D341Med (cell line): ENCODE measurements around the gene MXD4.
"Not testable (repeated sequence)": the region's sequence is repeated elsewhere in the genome, so short reads cannot be mapped to it uniquely, and the experiment has no call there.

Source experiments
- DNase-seq: peaks from one replicate; pipeline ENCODE4 v3.0.0; 2012; ENCODE audit warnings: low spot score

Gene MXD4

DNA sequence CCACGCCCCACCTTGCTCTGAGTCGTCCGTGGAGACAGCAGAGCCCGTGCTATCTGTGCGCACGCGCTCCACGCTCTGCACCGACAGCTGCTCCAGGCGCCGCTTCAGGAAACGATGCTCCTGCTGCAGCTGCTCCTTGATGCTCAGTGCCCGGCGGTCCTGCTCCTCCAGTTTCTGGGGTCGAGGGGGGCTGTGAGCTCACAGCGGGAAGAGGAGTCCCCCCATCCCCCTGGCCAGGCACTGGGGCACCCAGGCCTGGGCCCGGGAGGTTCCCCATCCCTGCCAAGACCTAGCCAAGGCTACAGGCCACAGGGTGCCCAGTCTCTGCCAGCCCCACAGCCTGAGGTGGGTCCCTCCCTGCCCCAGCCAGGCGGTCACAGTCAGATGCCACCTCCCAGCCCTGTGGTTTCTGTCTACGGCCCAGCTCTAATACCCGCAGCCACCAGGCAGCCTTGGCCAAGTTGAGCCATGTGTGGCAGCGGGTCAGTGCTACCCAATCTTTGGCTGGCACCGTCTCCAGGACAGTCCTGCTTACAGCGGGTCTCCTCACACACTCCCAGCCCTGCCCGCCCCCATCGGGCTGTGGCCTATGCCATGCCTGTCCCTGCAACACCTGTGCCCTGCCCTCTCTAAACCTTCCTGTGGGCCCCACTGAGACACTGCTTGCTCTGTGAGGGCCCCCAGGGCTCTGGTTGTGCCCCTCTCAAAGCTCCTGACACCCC, 10.7 kb downstream of the MXD4 start:
- DNase-seq: peak; percentile 28

DNA sequence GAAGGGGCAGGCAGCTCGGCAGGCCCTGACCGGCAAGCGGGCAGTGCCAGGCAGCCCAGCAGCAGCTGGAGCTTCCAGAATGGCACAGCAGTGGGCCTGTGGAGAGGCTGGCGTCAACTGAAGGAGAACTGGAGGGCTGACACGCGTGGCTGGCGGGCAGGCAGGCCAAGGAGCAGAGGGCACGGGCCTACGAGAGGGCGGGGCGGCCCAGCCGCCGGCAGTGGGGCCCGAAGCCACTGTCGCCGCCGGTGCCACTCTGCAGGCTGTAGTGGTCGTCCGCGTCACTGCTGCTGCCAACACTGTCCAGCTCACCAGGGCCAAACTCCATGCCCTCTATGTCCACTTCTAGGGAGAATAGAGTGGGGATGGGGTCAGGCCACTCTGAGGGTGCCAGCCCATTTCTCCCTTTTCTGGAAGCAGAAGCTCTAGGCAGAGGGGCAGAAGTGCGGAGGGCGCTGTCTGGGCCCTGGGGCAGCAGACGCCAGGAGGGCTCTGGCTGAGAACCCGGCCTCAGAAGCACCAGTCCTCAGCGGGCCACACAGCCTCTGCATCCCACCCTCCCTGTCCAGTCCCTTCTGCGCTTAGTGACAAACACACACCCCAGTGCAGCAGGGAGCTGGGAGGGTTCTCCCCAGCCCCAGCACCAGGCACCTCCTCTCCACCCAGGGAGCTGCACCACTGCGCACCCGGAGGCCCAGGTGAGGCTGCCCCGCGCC, 11.4 kb downstream of the MXD4 start:
- DNase-seq: peak; percentile 28

DNA sequence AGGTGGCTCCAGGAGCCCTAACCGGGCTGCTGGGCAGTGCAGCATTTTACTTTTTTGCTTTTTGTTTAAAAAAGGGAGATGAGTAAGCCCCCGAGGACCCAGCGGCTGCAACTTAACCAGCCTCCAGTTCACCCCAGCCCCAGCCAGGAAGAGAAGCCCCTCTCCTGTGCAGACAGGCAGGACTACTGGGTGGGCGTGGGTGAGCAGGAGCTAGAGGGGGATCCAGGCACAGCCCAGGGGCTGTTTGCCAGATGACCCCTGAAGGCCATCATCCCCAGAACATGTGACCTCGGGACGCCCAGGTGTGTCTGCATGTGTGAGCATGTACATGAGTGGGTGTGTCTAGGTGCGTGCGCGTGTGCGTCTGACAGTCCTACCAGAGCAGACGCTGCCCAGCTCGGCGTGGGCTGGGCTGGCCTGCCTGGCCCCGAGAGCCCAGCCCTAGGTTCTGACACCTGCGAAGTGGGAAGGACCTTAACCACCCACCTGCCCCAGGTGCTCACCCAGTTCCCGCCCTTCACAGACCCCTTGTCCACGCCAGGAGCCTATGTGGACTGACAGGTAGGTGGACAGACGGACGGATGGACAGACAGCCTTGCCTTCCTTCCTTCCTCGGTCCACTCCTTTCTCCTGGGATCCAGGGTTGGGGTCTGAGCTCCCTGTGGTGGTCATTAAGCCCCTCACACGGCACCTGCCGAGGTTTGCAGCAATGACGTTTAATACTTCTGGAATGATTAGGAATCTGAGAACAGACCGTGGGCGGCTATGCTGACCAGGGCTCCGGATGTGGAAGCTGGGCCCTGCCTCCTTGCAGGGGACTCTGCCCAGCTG, 12.2 kb downstream of the MXD4 start:
- DNase-seq: peak; percentile 24

DNA sequence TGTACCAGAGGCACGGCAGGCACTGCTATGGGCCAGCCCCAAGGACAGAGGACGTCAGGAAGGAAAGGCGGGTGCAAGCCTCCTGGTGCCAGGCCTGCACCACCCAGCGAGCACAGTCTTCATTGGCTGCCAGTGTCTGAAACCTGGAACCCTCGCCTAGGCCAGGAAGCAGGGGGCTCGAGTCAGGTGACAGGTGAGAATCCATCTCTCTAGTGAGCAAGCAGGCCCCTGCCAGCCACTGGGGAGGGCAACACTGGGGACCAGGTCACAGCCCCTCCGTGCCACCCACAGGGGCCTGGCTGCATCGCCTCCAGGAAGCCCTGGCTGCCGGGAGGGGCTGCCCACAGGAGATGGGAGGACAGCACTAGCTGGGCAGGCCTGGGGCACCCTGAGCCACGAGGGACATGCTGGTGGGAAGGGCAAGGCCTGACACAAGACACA, 13.1 kb downstream of the MXD4 start:
- peak; percentile 19 for DNase-seq

DNA sequence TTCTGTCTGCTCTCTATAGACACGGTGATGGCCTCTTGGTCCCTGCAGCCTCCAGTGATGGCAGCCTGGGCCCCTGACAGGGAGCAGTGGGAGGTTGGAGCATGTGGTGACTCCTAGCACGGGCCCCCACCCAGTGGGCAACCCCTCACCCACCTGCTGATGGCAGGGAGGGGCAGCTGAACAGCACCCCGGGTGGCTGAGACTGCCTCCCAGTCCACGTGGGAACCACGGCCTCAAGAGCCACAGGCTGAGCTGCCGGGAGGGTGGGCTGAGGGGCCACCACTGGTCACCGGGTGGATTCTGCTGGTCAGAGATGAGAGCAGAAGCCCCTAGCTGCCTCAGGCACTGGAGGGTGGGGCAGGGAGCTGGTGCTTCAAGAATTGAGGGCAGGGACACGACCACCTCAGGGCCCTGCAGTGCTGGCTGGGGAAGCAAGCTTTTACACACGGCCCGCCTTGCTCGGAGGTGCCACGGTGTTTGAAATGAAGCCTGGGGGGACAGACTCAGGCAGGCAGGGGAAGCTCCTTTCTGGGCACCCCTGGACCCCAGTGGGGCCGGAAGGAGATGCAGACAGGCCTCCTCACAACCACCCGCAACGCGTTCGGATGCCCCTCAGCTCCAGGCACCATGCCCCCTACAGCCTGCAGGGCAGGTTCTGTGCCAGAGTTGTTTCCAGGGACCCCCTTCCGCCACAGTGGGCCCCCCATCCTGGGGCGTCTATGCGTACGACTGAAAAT, 13.7 kb downstream of the MXD4 start:
- DNase-seq: peak; percentile 24

DNA sequence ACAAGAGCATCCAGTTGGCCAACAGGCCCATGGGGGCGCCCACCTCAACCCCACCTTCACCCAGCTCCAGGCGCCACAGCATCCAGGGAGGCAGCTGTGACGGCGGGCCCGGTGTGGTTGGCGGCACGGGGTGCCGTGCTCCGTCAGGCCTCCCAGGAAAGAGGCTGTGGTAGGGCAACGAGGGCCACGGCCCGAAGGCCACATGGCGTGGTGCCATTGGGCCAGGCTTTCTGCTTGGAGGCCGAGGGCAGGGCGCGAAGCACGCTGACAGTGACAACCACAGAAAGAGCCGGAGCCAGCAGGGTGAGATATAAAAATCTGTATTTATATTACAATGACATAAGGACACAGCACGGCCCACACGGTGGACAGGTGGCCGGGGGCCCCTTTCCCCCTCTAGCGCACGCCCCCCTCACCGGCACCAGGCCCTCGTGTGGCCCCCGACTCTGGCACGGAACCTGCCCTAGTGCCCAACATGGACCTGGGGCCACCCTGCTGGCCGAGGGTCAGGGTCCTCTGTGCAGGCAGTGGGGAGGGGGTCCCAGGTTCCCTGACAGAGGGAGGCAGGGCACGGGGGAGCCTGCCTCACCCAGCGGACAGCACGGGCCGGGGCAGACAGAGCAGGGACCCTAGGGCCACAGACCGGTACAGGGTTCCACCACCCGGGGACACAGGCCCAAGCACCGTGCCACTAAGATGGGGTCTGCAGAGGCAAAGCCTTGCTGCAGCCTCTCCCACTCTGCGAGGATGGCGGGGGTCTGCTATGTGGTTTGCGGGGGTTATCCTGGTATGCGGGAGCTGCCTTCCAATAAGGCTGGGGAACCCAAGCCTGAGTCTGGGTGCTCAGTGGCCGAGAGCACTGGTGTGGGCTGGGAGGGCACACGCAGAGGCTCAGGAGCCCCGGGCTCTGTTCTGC, 14.5 kb downstream of the MXD4 start:
- DNase-seq: peak; percentile 28

DNA sequence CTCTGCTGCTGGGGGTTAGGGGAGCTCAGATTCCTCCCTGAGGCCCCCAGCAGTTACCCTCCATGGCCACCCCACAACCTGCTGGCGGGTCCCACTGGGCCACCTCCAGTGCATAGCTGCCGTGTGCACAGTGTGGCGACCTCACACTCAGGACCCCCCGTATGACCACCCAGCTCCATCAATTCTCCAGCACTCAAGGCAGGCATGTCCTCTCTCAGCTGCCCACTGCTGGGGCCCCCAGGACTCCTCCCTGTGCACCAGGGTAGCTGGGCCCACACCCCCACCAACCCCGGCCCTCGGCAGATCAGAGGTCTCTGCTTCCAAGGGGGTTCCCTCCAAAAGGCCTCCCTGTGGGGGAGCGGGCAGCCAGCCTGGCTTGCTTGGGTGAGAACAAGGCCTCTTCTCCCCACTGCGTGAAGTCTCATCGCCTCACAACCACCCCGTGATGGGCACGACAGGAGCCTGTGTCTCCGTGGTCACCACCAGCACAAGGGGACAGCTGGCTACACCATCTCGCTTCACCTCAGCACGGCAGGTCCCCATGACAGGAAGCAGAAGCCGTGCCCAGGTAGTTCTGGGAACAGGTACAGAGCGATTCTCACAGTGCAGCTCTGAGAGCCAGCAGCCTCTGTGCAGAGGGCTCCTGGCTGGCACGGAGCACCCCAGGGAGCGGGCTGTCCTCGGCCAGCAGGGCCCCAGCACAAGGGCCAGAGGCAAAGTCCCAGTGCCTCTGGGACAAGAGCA, 15.4 kb downstream of the MXD4 start:
- peak; percentile 15 for DNase-seq

DNA sequence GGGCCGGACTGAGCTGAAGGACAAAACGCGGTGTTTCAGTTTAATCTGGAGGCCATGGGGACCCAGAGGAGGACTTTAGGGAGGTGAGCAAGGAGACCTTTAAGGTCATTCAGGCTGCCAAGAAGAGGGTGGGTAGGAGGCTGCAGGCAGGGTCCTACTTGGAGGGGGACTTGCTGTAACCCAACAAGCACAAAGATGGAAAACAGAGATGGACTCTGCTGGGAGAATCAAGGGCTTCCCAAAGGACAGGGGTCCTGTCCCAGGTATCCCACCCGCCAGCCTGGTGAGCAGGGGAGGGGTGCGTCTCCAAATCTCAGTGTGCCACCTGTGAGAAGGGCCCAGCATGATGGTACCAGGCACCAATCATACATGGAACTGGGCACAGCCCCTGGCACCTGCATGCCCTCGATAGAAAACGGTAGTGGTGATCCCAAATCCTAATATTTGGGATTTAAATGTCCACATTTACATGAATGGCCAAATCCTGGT, 16.1 kb downstream of the MXD4 start:
- DNase-seq: no peak

DNA sequence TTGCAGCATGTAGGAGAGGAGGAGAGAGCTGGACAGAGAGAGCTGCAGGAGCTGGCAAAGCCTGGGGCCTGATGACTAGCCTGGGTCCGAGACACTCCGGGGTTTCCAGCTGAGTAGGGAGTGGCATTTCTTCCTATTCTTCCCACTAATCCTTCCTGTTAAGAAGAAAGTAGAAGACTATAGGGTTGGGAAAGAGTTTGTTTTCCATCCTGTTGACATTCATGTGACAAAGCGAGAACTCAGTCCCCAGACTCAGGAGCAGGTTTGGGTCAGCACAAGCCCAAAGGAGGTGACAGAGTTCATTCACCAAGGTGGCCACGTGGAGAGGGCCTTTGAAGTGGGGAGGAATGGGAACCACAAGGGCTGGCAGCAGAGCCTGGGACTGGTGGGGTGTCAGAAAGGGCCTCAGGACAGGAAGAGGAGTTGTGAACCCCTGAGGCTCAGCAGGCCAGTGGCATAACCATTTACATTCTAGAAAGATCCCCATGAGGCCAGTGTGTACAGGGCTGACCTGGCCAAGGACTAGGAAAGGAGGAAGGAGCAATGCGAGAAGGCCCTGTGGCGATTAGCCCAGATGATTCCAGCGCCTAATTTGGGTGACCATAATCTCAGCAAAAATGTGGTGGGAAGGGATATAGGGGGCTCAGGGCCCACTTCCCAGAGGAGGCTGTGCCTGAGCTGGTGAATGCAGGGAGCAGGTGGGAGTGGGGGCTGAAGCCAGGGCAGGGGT, 16.7 kb downstream of the MXD4 start:
- no peak for DNase-seq

DNA sequence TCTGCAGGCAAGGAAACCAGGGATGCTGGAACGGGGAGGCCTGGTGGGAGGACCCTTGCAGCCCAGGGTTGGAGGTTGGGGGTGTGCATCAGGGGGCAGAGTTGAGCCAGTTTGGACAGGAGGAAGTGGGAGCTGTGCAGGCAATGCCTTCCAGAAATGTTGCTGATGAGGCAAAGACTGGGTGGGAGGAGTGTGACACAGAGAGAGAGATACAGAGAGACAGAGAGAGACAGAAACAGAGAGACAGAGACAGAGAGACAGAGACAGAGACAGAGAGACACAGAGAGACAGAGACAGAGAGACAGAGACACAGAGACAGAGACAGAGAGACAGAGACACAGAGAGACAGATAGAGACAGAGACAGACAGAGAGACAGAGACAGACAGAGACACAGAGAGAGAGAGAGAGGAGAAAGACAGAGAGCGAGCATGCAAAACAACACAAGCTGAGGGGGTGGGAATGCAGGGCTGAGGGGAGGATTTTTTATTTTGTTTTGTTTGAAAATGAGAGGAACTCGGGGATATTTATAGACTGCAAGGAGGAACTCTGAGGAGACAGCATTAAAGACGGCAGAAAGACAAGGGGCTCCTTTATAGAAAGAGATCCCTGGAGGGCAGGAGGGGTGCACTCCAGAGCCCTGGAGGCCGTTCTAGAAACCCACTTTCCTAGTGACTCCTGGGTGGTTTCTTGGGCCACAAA, 18.1 kb downstream of the MXD4 start:
- peak; percentile 27 for DNase-seq

DNA sequence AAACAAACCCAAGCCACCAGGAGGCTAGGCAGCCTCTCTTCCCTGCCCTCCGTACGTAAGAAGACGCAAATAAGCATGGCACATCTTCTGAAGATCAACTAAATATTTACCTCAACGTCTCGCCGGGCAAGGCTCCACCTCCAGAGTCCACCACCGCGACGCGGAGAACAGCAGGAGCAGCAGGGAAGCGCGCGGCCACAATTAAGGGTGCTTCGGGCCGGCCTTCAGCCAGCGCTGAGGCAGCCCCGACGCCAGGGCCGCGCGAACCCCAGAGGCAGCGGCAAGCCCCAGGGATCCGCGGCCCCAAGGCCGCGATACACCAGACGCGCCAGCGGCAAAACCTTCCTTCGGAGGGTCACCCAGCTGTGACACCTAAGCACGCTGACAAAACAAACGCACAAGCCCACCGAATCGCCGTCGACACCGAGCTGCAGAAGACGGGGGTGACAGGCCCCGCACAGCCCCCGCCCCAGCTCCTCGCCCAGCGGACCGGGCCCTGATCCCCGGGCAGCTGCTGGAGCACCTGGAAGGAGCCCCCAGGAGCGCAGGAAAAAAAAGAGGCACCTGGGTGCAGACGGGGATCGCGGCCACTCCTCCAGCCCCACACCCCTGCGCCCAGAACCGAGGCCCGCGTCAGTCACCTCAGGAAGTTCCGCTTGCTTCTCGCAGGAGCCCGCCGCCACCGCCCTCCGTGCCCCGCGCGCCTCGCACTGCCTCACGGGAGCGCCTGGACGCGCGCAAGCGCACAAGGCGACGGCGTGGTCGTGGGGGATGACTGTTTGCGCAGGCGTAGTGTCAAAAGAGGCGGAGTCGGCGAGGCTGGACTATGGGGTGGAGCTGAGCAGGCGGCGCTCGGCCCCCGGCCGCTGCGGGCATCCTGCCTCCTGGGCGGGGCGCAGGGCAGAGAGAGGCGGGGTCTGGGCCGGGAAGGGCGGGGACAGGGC, 20.2 kb downstream of the MXD4 start, which contains the start of the genes HAUS3 and POLN:
TSS of gene HAUS3 (minus strand) at position 712 of the 944 bp plus-strand sequence. CDS start 1,175 bp downstream, outside the sequence.
TSS of gene POLN (minus strand) at position 712 of the 944 bp plus-strand sequence. CDS start 12,890 bp downstream, outside the sequence.
- peak; percentile 100 for DNase-seq

DNA sequence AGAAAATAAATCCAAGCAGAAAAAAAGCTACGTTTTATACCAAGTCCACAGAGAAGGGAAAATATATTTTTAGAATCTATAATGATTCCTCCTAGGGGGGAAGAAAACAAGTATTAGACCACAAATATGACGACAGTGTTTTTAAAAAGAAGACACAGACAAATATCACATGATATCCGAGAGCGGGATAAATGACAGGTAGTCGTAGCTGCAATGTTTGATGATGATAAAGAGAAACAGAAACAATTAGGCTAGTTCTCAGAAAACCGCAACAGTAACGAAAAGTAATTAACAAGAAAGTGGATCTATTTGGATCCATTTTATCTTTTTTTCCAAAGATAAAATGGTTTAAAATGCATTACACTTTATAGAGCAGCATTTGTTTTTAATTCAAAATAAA, 20.9 kb downstream of the MXD4 start:
- no peak for DNase-seq

DNA sequence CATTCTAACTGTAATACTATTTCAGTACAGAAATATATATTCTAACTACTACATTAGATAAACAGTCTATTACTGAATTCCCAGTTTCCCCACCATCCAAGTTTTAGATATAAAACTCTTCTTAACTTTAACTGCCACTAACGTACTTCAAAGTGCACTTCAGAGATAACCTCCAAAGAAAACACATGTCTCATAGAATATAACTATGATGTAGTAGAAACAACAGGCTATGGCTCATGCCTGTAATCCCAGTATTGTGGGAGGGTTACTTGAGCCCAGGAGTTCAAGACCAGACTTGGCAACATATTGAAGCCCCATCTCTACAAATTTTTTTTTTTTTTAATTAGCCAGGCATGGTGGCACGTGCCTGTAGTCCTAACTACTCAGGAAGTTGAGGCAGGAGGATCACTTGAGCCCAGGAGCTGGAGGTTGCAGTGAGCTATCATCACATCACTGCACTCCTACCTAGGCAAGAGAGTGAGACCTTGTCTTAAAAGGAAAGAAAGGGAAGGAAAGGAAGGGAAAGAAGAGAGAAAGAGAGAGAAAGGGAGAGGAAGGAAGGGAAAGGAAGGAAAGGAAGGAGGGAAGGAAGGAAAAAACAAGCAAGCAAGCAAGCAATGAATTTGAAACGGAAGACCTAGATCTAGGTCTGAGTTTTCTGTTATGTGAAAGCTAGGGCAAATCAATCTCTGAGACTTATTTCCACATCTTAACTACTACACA, 24.8 kb downstream of the MXD4 start:
- DNase-seq: no peak

DNA sequence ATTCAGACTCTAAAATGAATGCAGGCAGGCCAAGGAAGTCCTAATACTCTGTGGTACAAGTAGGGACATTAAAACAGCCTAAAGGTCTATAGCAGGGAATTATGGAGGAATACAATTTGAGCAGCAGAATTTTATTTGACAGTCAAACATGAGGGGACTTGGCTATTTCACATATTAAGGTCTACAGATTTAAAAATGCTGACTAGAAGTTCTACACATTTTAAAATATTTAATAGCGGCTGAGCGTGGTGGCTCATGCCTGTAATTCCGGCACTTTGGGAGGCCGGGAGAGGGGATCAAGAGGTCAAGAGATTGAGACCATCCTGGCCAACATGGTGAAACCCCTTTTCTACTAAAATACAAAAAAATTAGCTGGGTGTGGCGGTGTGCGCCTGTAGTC, 30.8 kb downstream of the MXD4 start:
- DNase-seq: no peak

DNA sequence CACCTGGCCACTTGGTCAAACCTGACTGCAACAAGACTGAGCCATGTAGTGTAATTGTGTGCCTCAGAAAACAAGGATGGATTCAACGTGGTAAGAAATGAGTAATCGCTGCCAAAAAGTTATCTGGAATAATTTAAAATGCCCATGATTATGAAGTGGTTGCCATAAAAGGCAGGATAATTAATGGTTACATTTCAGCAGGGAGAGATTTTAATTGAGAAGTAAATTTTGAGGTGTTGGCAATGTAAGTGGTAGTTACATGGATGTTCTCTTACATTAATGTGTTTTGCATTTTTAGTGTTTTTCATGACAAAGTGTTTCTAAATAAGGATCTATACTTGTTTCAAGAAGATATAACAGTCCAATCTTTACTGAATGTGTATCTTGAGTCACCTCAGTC, 35.6 kb downstream of the MXD4 start:
- no peak for DNase-seq

DNA sequence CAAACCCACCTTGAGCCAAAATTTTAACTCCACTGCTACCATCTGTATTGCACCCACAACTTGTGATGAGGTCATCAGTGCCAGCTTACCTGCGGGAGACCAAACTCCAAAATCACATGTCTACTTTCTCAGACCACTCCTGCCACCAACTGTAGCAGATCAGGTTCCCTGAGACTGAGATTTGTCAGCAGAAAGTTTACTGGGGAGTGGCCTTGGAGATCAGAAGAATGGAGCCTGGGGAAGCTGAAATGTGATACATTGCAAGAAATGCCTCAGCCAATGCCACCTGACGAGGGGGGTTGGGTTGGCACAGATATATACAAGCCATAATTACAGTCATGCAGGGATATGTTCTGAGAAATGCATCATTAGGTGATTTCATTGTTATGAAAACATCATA, 39.1 kb downstream of the MXD4 start:
- no peak for DNase-seq

DNA sequence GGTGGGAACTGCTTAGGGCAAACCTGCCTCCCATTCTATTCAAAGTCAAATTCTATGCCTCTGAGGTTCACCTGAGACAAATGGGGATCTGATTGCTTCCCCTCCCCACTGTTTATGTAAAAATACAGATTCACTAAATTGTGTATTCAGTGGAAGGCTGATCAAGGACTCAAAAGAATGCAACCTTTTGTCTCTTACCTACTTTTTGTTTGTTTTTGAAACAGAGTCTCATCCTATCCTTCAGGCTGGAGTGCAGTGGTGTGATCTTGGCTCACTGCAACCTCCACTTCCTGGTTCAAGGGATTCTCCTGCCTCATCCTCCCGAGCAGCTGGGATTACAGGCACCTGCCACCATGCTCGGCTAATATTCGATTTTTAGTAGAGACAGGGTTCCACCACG, 40.5 kb downstream of the MXD4 start:
- not testable (repeated sequence) for DNase-seq
